CD4-positive, alpha-beta T cell treated with Interleukin-17A for 4 hours (primary cell): Measurements from ENCODE around the gene SCNM1.
A peak's percentile ranks its signal among the peaks of the same experiment; 100 is the strongest.
"Not testable (repeated sequence)": the region's sequence is repeated elsewhere in the genome, so short reads cannot be mapped to it uniquely, and the experiment has no call there.

Experiments used
- DNase-seq: peaks from one replicate; pipeline ENCODE4 v3.0.0-alpha.2; 2020; ENCODE audit warnings: mixed read lengths

The SCNM1 gene

DNA sequence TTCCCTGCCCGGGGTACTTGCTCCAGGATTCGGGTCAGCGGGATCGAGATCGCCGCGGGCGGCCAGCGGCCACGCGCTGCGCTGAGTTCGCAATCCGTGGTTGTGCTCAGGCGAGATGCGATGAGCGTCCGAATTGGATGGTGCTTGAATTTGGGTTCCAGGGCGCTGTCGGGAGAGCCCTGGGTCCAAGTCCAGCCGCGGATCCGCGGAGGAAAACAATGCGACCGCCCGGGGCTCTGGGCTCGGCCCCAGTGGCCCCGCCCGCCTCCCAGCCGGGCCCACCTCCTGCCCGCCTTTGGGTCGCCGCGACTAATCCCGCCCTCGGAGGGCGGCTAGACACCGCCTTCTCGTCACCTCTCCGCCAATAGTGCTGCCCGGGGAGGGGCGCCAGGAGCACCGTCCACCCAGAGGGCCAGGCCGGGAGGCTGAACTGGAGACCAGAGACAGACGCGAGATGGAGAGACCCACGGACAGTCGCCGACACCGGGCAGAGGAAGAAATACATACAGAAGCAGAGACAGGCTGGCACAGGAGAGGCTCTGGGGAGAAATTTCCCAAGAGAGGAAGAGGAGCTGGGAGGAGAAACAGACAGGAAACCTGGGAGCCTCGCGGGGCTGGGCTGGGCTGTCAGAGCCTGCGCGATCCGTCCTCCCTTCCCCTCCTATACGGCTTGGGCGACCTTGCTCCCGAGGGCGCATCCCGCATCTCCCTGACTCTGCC is 19.4 kb upstream of the SCNM1 start, which contains the start of gene SEMA6C:
TSS of gene SEMA6C (minus strand) at position 220 of the 720 bp plus-strand sequence. CDS start 4,010 bp downstream, outside the sequence.
- DNase-seq, result peak; percentile 92

DNA sequence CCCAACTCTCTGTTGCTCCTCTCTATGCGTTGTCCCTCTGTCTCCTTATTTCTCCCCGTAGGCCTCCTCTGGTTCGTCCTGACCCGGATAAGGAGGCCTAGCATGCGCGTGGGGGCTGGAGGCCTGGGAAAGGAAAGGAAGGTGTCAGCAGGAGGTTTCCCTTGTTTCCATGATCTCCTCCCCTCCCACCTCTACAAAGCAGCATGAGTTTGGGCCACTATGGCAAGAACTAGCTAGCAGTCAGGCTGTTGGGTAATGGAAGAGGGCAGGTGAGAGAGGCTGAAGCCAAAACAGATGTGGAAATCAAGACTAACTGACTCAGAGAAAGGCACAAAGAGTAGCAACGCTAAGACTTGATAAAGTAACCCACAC is 18.8 kb upstream of the SCNM1 start:
- peak; percentile 10 for DNase-seq

DNA sequence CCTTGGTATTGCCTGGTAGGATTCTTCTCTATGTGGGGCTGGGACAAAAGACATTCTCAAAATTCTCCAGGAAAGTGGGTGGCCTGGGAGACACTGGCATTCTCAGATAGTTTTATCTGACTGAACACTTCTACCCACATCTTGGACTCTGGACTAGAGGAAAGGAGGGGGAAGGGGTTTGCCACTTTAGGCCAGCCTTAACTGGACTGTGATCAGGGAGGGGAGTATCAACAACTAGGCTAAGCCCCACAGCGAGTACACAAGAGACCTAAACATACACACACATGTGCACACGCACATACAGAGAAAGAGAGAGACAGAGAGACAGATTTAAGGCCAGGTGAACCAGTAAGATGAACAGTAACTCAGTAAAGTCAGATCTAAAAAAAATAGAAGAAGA is 18.3 kb upstream of the SCNM1 start:
- no peak for DNase-seq

DNA sequence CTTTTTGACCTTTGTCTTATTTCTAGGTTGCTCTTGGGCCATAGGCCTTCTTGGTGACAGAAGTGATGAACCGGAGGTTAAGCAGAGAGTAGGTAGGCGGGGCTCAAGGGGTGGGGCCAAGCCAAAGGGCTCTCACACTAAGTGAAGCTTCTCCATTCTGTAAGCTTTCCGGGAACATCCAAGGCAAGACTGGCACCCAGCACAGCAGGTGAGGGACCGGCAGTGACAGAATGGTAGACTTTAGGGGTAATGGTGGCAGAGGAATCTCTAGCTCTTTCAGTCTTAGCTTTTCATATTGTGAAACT is 9.5 kb upstream of the SCNM1 start, which contains the start of gene TNFAIP8L2:
TSS of gene TNFAIP8L2 (plus strand) at position 135 of the 305 bp plus-strand sequence. CDS start 2,049 bp downstream, outside the sequence.
- DNase-seq, result peak; percentile 91

DNA sequence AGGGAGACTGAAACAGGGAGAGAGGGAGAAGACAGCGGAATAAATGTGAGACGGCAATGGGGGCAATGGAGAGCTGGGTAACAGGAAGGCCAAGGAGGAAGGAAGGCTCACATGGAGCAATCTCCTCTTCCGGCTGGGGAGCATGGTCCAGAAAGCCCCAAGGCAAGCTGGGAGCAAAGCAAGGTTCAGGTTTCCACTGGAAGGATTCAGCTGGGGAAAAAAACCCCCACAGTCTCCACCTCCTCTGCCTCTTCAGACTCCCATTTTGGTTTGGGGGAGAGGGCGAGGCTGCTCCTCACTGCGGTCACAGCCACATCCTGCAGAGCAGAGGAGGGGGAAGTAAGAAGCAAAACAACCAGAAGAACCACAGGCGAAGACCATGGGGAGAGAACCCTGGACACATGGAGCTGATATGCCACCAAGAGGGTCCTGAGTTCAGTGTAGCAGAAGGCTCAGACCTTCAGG is 8.8 kb upstream of the SCNM1 start:
- DNase-seq, result peak; percentile 75

DNA sequence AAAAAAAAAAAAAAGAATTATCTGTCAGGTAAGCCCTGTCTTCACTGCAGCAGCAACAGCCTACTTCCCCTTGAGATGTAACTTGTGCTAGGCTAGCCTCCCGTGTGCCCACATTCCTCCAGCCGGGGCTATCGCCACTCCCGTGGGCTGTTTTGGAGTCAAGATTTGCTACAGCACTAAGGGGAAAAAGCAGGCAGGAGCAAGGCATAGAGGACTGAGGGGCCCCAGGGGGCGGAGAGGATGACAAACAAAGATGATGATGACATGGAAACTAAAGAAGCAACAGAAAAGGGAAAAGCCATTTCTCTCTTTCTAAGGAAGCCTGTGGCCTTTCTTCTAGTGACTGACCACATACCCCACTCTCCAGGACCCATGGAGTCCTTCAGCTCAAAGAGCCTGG is 7.6 kb upstream of the SCNM1 start:
- peak; percentile 33 for DNase-seq

DNA sequence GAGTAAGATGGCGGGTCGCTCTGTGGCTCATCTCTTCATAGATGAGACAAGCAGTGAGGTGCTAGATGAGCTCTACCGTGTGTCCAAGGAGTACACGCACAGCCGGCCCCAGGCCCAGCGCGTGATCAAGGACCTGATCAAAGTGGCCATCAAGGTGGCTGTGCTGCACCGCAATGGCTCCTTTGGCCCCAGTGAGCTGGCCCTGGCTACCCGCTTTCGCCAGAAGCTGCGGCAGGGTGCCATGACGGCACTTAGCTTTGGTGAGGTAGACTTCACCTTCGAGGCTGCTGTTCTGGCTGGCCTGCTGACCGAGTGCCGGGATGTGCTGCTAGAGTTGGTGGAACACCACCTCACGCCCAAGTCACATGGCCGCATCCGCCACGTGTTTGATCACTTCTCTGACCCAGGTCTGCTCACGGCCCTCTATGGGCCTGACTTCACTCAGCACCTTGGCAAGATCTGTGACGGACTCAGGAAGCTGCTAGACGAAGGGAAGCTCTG is 7.1 kb upstream of the SCNM1 start:
- DNase-seq, result peak; percentile 14

DNA sequence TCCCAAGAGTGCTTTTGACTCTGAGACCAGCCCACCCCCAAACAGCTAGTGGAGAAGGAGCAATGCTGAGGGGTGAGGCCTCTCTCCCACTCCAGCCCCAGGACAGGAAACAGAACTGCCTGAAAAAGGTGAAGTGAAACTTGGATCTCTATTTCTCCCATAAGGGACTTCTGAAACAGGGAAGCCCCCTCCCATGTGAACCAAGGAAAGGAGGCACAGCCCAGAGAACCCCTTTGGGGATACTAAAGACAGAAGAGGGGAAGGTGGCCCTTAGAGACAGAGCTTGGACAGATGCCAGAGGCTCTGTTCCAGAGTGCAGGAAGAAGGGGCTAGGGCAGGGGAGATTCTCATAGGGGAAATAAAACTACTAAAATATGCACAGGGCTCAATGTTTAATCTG is 6.6 kb upstream of the SCNM1 start:
- DNase-seq, result no peak

DNA sequence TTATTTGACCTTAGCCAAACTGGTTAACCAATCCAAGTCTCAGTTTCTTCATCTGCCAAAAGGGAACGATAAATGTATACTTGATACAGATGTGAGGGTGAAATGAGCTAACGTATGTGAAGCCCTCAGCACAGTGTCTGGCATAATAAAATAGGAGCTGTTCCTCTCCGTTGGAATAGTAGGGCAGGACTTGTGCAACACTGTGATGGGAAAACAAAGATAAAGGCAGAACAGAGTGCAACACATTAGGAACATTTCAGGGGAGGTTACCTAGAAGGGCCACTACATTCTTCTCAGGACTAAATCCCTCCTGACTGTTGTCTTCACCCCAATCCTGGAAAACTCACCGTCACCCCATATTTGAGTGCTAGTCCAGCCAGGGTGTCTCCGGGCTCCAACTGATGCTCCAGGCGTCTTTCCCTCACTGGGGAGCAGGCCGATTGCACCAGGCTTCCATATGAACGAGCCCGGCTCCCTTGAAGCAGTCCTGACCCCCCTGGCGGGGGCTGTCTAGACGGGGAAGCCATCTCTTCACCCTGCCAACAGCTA is 1.1 kb upstream of the SCNM1 start:
- DNase-seq, result no peak

DNA sequence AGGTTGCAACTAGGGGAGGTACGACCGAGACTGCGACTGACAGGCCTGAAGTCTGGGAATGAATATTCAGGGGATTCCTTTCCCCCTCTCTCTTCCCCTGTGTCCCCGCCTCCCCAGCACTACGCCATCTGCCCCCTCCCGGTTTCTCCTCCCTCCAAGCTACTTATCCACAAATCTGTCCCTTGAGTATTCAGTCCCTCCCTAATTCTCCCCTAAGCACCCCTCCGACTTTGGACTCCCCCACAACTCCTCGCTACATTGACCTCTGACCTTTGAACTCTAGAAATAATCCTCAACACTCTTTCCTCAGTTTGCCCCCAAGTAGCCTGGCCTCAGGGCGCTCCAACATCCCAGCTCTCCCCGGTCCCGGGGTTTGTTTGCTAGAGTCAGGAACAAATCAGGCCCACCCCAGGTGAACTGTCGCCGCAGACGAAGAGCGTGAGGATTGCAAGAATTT is 635 bp upstream of the SCNM1 start:
- DNase-seq, result no peak

DNA sequence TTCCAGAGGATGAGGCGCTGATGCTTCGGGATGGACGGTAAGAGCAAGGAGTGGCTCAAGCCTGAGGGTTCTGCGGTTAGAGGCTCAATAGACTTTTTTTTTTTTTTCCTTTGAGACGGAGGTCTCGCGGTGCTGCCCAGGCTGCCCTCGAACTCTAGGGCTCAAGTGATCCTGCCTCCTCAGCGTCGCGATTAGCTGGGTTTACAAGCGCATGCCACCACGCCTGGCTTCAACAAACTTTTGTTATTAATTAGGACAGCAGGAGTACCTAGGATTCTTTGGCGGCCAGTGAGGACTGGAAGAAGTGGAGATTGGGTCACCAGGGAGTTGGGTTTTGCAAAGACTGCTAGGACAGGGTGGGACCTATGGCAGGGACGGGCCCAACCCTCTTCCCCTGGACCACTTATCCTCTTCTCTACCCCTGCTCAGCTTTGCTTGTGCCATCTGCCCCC is 587 bp downstream of the SCNM1 start:
- DNase-seq, result no peak

DNA sequence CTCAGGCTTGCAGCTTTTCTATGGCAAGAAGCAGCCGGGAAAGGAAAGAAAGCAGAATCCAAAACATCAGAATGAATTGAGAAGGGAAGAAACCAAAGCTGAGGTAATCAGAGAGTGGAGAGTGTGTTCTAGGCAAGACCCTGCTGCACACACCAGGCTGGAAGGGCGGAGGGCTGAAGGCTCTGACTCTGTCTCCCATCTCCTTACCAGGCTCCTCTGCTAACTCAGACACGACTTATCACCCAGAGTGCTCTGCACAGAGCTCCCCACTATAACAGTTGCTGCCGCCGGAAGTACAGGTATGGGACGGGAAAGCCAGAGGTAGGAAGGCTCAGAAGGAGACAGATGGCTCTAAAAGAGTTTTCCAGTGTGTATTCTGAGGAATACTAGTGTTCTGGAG is 1.2 kb downstream of the SCNM1 start:
- DNase-seq, result no peak

DNA sequence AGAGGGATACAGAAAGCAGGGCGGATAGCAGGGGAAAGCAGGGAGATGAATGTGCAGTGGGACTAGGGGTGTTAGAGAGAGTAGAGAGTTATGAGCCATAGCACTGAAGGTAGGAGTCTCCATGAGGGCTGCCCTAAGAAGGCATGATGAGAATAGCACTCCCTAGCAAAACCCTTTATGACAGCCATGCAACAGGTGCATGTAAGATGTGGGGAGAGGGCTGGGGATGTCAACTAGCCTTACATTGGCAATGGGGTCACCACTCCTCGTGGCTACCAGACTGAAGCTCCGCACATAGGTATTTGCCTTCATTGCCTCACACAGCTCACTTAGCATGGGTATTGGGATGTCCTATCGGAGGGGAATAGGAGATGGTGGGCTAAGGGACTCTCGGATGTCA is 5.2 kb downstream of the SCNM1 start:
- no peak for DNase-seq

DNA sequence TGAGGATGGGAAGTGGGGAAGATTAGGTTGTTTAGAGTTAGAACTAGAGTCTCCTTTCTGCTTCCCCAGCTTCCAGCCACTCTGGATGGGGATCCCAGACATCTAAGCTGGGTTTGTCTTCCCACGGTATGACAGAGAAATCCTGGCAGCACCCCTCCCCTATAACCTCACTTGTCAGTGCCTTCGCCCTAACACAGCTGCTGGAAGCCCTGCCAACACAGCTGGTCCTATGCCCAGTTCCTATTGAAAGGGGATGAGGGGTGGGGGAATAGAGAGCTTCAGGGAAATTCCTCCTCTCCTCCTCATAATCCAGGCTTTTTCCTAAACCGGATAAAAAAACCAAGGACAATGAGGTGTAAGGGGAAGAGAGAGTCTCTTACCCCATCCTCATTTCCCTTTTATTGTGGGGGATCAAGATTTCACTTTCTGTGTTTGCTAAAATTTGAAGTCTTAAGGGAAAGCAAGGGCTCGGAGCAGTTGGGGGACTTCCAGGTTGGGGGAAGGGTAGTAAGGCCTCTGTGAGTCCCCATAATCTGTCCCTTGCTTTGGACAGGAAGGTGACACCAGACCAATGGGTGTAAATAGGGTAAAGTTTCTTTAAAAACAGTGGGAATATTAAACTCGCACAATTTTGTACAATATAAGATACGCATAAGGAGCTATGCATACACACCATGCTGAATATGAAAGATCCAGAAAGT is 9.2 kb downstream of the SCNM1 start:
- no peak for DNase-seq

DNA sequence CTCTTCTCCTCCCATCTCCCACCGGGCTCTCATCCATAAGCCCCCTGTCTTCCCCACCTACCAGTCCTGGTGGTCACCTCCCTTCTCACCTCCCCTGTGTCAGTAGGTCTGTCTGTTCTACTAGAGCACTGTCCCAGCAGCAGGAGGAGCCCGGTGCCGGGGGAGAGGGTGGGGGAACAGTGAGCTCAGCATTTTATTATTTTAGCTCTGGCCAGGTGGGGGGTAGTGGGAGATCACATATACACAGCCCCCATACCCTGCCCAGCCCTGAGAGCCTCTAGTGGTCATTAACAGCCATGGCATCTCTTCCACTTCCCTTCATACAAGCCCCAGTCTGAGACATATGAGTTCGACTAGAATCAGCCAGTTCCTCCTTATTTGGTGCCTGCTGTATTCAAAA is 9.9 kb downstream of the SCNM1 start, which contains the start of gene TMOD4:
TSS of gene TMOD4 (minus strand) at position 119 of the 400 bp plus-strand sequence. CDS start 1,106 bp downstream, outside the sequence.
- DNase-seq, result no peak

DNA sequence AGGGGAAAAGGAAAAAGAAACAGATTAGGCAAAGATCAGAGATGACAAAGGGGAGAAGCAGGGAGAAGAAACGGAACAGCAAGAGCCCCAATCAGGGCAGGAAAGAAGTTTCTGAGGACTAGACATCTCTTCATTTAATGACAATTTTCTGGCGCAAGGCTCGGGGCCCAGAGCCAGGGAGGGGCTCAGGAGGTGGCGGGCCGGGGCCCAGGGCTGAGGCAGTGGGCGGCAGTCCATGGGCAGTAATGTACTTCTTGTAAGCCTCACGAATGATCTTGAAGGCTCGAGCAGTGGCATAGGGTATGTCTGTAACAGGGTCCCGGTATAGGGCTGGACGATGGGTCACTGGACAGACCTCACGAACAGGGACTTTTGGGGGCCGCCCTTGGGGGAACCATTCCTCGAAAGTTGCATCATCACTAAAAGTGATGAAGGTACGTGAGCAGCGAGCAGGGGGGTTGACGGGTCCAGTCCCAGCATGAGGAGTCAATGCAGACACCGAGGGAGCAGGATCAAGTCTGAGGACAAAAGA is 10.6 kb downstream of the SCNM1 start:
- no peak for DNase-seq

DNA sequence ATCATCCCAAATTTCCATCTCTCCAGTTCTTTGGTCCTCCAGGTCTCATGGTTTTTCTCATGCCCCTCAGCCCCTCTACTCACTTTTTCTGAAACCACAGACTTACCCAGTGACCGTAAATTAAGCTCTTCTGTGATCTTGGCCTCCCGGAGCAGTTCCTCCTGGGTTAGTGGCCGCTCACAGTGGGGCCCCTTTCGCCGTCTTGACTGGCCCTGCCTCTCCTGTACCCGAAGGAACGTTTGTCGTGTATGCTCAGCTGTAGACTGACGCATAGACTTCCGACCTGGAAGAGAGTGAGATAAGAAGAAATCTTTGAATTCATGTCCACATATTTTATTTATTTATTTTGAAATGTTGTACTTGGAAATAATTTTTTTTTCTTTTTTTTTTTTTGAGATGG is 18.3 kb downstream of the SCNM1 start:
- no peak for DNase-seq

DNA sequence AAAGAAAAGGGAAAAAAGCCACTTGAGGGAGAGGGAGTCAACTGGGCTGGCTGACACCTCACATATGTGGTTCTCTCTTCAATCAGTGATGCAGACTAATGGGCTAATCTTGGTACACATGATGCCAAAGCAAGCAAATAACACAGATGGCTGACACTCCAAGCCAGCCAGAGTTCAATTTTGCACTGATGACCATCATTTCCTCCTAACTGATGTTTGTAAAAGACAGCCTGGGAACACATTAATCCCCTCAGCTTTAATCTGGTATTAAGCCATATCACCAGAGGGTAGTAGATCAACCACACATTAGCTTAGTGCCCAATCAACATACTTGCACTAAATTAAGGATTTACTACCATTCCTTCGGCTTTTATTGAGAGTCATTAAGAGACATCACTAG is 21.3 kb downstream of the SCNM1 start:
- DNase-seq, result no peak

DNA sequence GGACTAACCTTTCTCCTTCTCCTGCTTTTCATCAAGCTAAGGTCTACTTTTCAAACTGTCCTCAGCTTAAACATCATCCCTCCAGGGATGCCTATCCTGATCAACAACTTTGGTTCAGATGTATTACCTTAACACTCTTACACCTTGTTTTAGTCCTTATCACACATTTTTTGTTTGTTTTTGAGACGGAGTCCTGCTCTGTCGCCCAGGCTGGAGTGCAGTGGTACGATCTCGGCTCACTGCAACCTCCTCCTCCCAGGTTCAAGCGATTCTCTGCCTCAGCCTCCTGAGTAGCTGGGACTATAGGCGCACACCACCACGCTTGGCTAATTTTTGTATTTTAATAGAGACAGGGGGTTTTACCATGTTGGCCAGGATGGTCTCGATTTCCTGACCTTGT is 22.7 kb downstream of the SCNM1 start:
- DNase-seq, result not testable (repeated sequence)

DNA sequence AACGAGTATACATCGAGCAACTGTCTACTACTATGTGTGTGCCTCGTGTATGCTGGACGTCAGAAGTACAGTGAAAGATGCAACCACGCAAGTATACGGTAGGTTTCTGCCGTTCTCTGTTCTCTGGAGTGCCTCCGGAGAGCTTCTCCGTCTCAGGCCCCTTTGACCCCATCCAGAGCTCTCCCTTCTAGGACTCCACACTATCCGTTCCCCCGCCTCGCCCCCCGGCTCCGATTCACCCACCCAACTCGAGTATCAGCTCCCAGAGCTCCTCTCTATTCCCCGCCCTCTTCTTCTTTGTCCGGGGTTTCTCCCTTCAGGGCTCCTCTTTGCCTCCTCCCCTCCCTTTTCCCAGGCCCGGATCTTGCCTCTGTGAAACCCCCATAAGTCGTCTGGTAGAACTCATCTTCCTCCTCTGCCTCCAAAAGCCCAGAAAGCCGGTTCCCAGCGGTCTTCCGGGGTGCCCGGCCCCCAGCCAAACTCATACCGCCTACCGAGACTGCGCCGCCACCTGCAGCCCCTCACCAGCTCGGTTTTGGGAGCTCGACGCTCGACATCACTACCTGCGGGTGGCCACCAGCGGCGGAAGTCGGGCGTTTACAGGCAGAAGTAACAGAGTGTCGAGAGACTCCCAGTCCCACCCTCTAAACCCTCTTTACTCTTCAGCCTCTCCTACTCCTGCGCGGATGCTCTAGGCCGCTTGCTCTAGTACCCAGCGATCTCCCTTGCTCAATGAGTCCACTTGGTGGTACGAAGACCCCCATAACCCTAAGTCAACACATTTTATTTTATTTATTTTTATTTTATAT is 23.9 kb downstream of the SCNM1 start, which contains the start of gene VPS72:
TSS of gene VPS72 (minus strand) at position 561 of the 809 bp plus-strand sequence. CDS start at position 485, 76 bp downstream.
- peak; percentile 87 for DNase-seq

DNA sequence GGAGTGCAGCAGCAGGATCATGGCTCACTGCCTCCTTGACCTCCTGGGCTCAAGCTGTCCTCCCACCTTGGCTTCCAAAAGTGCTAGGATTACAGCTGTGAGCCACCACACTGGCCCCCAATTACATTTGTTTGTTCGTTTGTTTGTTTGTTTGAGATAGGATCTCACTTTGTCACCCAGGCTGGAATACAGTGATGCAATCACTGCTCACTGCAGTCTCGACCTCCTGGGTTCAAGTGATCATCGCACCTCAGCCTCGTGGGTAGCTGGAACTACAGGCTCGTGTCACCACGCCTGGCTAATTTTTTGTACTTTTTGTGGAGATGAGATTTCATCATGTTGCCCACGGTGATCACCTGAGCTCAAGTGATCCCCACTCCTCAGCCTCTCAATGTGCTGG is 26.1 kb downstream of the SCNM1 start:
- DNase-seq, result no peak

DNA sequence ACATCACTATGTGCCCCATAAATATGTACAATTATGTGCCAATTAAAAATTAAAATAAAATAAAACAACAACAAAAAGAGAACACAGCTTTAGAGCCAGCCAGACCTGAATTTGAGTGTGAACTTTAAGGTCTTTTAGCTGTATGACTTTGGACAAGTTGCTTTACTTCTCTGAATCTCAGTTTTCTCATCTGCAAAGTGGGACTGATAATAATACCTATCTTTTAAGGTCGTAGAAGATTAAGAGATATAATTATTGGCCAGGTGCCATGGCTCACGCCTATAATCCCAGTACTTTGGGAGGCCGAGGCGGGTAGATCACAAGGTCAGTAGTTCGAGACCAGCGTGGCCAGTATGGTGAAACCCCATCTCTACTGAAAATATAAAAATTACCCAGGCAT is 27.4 kb downstream of the SCNM1 start:
- no peak for DNase-seq
